ENCODE results near the gene TASL.

Gene TASL

DNA sequence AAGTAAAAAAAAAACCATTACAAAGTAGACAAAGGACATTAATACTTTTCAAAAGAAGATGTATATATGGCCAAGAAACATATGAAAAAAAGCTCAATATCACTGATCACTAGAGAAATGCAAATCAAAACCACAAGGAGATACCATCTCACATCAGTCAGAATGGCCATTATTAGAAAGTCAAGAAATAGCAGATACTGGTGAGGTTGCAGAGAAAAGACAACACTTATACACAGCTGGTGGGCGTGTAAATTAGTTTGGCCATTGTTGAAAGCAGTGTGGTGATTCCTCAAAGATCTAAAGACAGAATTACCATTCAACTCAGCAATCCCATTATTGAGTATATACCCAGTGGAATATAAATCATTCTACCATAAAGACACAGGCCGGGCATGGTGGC lies 39.3 kb downstream of the TASL start:
- Histone ChIP-seq H3K27me3 (ENCODE audit: insufficient read depth, insufficient read length) (no peaks in the 10 kb centered on the region), H3K9ac (ENCODE audit: insufficient read length, low read depth) (no peak overlapping the region), H3K4me3 (ENCODE audit: insufficient read length, low read depth) (no peak overlapping the region), H3K9me3 (ENCODE audit: insufficient read depth, low read length) (no peaks in the 10 kb centered on the region), H3K36me3 (ENCODE audit: insufficient read depth, insufficient read length, low read length) (no peaks in the 10 kb centered on the region), H3K4me1 (ENCODE audit: insufficient read depth, insufficient read length) (no peaks in the 10 kb centered on the region)
- TF ChIP-seq ZNF274 (IDR thresholded peaks at IDR 0.05; ENCODE audit: low read depth, low read length) (no peak), SUZ12 (IDR thresholded peaks at IDR 0.05; ENCODE audit: extremely low read depth, insufficient read depth, insufficient read length) (no peak), YY1 (IDR thresholded peaks at IDR 0.05; ENCODE audit: insufficient read depth, insufficient read length) (no peak)
- DNase-seq (ENCODE audit: low read depth, low spot score) = no peak

DNA sequence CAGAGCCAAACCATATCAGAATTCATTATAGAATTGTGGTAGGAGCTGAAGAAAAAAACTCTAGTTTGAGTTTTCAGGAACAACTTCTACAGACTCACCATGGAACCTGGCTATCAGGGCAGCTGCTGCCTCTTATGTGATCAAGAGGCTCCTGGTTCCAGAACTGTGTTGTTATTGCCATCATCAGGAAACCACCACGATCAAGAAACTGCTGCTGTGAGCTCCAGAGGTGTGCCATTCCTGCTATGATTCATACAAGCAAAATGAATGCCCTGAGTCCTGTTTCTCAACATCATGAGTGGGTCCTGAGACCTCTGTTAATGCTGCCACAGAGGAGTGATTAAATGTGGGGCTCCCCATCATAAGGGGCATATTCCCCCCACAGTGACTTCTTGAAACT lies 43.7 kb downstream of the TASL start:
- H3K4me1 ChIP-seq (ENCODE audit: insufficient read depth, insufficient read length) = no peaks in the 10 kb centered on the region
- no peak overlapping the region for H3K9ac ChIP-seq (ENCODE audit: insufficient read length, low read depth)
- H3K4me3 ChIP-seq (ENCODE audit: insufficient read length, low read depth) = no peak overlapping the region
- no peaks in the 10 kb centered on the region for H3K27me3 ChIP-seq (ENCODE audit: insufficient read depth, insufficient read length)
- TF ChIP-seq YY1 (IDR thresholded peaks at IDR 0.05; ENCODE audit: insufficient read depth, insufficient read length) = no peak
- no peaks in the 10 kb centered on the region for H3K9me3 ChIP-seq (ENCODE audit: insufficient read depth, low read length)
- no peaks in the 10 kb centered on the region for H3K36me3 ChIP-seq (ENCODE audit: insufficient read depth, insufficient read length, low read length)
- DNase-seq (ENCODE audit: low read depth, low spot score) = no peak

DNA sequence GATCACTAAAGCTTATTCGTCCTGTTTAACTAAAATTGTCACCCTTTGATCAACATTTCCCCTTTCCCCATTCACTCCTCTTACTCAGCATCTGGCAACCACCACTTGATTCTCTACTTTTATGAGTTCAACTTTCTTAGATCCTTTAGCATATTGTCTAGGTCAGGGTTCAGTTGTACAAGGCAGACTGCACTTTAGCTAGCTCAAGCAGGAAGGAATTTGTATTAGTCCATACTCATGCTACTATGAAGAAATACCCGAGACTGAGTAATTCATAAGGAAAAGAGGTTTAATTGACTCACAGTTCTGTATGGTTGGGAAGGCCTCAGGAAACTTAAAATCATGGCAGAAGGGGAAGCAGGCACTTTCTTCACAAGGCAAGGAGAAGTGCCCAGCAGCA lies 44.3 kb downstream of the TASL start:
- Histone ChIP-seq H3K27me3 (ENCODE audit: insufficient read depth, insufficient read length) (no peaks in the 10 kb centered on the region), H3K9me3 (ENCODE audit: insufficient read depth, low read length) (no peaks in the 10 kb centered on the region), H3K4me1 (ENCODE audit: insufficient read depth, insufficient read length) (no peaks in the 10 kb centered on the region), H3K9ac (ENCODE audit: insufficient read length, low read depth) (no peak overlapping the region), H3K36me3 (ENCODE audit: insufficient read depth, insufficient read length, low read length) (no peaks in the 10 kb centered on the region), H3K4me3 (ENCODE audit: insufficient read length, low read depth) (no peak overlapping the region)
- TF ChIP-seq YY1 (IDR thresholded peaks at IDR 0.05; ENCODE audit: insufficient read depth, insufficient read length) (no peak), ZNF274 (IDR thresholded peaks at IDR 0.05; ENCODE audit: low read depth, low read length) (no peak), SUZ12 (IDR thresholded peaks at IDR 0.05; ENCODE audit: extremely low read depth, insufficient read depth, insufficient read length) (no peak)
- DNase-seq (ENCODE audit: low read depth, low spot score) = no peak

DNA sequence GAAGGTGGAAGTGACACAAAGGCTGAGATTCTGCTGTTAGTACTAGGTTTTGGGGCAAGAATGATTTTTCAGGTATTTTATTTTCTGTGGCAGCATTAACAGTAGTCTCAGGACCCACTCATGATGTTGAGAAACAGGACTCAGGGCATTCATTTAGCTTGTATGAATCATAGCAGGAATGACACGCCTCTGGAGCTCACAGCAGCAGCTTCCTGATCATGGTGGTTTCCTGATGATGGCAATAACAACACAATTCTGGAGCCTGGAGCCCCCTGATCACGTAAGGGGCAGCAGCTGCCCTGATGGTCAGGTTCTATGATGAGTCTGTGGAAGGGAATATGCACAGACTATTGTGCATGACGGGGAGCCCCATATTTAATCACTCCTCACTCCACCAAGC lies 47.0 kb downstream of the TASL start:
- TF ChIP-seq ZNF274 (IDR thresholded peaks at IDR 0.05; ENCODE audit: low read depth, low read length) (no peak), YY1 (IDR thresholded peaks at IDR 0.05; ENCODE audit: insufficient read depth, insufficient read length) (no peak), SUZ12 (IDR thresholded peaks at IDR 0.05; ENCODE audit: extremely low read depth, insufficient read depth, insufficient read length) (no peak)
- Histone ChIP-seq H3K9me3 (ENCODE audit: insufficient read depth, low read length) (no peaks in the 10 kb centered on the region), H3K27me3 (ENCODE audit: insufficient read depth, insufficient read length) (no peaks in the 10 kb centered on the region), H3K4me1 (ENCODE audit: insufficient read depth, insufficient read length) (no peaks in the 10 kb centered on the region), H3K36me3 (ENCODE audit: insufficient read depth, insufficient read length, low read length) (no peaks in the 10 kb centered on the region), H3K9ac (ENCODE audit: insufficient read length, low read depth) (no peak overlapping the region), H3K4me3 (ENCODE audit: insufficient read length, low read depth) (no peak overlapping the region)
- no peak for DNase-seq (ENCODE audit: low read depth, low spot score)

DNA sequence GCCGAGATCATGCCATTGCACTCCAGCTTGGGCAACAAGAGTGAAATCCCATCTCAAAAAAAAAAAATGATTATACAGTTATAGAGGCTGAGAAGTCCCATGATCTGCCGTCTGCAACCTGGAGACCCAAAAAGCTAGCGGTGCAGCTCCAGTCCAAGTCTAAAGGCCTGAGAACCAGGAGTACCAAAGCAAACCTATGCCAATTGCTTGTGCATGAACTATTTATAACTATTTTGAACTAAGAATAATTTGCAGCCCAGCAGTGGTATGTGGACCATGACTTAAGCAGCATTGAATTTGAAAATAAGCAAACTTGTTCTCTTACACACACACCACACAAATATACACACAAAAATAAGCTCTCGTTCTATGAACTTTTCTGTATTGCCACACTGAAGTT lies 51.8 kb downstream of the TASL start:
- TF ChIP-seq SUZ12 (IDR thresholded peaks at IDR 0.05; ENCODE audit: extremely low read depth, insufficient read depth, insufficient read length) (no peak), ZNF274 (IDR thresholded peaks at IDR 0.05; ENCODE audit: low read depth, low read length) (no peak), YY1 (IDR thresholded peaks at IDR 0.05; ENCODE audit: insufficient read depth, insufficient read length) (no peak)

DNA sequence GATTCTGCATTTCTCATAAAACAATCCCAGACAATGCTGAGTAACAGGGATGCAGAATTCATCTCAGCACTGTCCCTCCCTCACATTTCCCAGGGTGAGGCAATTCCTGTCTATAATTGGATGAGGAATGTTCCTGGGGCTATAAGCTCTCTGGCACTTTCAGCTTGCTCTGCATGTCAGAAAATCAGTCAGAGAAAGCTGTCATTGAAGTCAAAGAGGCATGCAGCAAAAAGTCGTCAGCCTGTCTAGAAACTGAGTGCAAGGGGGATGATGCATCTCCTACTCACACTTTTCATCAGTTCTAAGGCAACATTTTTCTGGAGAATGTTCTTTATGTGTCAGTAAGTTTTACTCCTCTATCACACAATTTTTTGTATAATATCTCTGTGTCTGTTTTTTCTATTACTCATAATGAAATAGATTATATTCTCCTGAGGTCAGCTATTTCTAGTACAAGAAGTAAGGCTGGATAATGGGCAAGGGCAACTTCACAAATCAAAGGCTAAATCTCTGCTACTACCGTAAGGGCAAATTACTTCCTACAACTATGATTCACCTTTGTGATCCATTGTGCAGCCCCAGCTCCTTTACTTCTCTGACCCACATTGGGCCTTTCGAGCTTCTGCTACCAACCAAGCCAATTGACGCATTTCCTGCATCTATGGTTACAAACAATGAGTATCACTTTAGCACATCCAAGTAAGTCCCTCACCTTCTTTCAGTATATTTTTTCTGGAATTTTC lies 56.0 kb downstream of the TASL start:
- TF ChIP-seq SUZ12 (IDR thresholded peaks at IDR 0.05; ENCODE audit: extremely low read depth, insufficient read depth, insufficient read length) = no peak
- no peak for TF ChIP-seq YY1 (IDR thresholded peaks at IDR 0.05; ENCODE audit: insufficient read depth, insufficient read length)
- no peak for TF ChIP-seq ZNF274 (IDR thresholded peaks at IDR 0.05; ENCODE audit: low read depth, low read length)
- Histone ChIP-seq H3K4me3 (ENCODE audit: insufficient read length, low read depth) (no peak overlapping the region), H3K36me3 (ENCODE audit: insufficient read depth, insufficient read length, low read length) (no peaks in the 10 kb centered on the region), H3K27me3 (ENCODE audit: insufficient read depth, insufficient read length) (no peaks in the 10 kb centered on the region), H3K9ac (ENCODE audit: insufficient read length, low read depth) (no peak overlapping the region), H3K4me1 (ENCODE audit: insufficient read depth, insufficient read length) (no peaks in the 10 kb centered on the region), H3K9me3 (ENCODE audit: insufficient read depth, low read length) (no peaks in the 10 kb centered on the region)
- no peak for DNase-seq (ENCODE audit: low read depth, low spot score)

More for the DNA sequence above, 51.8 kb downstream of the TASL start:
- Histone ChIP-seq H3K9me3 (ENCODE audit: insufficient read depth, low read length) (no peaks in the 10 kb centered on the region), H3K27me3 (ENCODE audit: insufficient read depth, insufficient read length) (no peaks in the 10 kb centered on the region), H3K4me1 (ENCODE audit: insufficient read depth, insufficient read length) (no peaks in the 10 kb centered on the region), H3K36me3 (ENCODE audit: insufficient read depth, insufficient read length, low read length) (no peaks in the 10 kb centered on the region), H3K4me3 (ENCODE audit: insufficient read length, low read depth) (no peak overlapping the region), H3K9ac (ENCODE audit: insufficient read length, low read depth) (no peak overlapping the region)
- no peak for DNase-seq (ENCODE audit: low read depth, low spot score)

DNA sequence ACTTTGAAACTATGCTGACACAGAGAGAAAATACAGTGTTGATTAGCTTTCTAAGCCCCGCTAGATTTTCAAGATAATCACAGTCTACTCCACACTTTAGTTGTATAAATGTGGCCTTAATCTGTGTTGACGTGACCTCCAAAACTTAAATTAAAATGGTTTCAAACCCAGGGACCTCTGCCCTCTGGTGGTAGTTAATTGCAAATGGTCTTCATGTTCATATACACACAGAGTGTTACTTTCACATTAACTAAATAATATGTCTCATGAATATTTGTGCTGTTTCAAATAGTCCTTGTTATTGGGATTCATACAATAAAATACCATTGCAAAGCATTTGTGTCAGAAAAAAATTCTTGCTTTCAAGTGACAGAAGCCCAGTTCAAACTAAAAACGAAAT lies 64.3 kb downstream of the TASL start:
- no peak for DNase-seq (ENCODE audit: low read depth, low spot score)
- Histone ChIP-seq H3K9ac (ENCODE audit: insufficient read length, low read depth) (no peak overlapping the region), H3K4me3 (ENCODE audit: insufficient read length, low read depth) (no peak overlapping the region), H3K36me3 (ENCODE audit: insufficient read depth, insufficient read length, low read length) (no peaks in the 10 kb centered on the region), H3K4me1 (ENCODE audit: insufficient read depth, insufficient read length) (no peaks in the 10 kb centered on the region), H3K9me3 (ENCODE audit: insufficient read depth, low read length) (no peaks in the 10 kb centered on the region), H3K27me3 (ENCODE audit: insufficient read depth, insufficient read length) (no peaks in the 10 kb centered on the region)
- no peak for TF ChIP-seq YY1 (IDR thresholded peaks at IDR 0.05; ENCODE audit: insufficient read depth, insufficient read length)
- no peak for TF ChIP-seq SUZ12 (IDR thresholded peaks at IDR 0.05; ENCODE audit: extremely low read depth, insufficient read depth, insufficient read length)
- no peak for TF ChIP-seq ZNF274 (IDR thresholded peaks at IDR 0.05; ENCODE audit: low read depth, low read length)

Data from NT2/D1 (cell line).